GM21576 (cell line): Measurements from ENCODE around the gene FAM177B.

Source experiments
- ATAC-seq: cut with Tn5 transposase; IDR thresholded peaks from one replicate; pipeline ENCODE4 v1.9.1; 2021; ENCODE audit warnings: mild to moderate bottlenecking, moderate library complexity; ENCODE audit not compliant: unreplicated experiment

Gene FAM177B

GRCh38 chr1:222736972-222737371 is at the start of gene FAM177B:
Gene FAM177B (plus strand): TSS chr1:222737202. CDS start chr1:222746546, 9,344 bp downstream.
- ATAC-seq, result no peak

DNA sequence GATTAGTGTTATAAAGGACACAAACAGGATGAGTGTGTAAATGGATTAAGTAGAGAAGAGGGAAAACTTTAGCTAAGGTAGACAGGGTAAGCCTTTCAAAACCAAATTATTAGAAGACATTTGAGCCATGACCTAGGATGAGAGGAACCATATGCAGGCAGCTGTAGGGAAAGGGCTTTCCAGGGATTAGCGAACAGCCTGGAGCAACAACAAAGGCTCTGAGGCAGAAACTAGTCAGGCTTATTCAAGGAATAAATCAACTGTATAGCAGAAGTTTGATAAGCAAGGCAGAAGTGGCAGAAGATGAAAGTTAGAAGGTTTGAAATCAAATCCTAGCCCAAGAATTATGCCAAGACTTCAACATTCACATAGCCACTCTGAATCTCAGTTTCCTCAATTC is 46.0 kb upstream of the FAM177B start:
- ATAC-seq, result no peak

DNA sequence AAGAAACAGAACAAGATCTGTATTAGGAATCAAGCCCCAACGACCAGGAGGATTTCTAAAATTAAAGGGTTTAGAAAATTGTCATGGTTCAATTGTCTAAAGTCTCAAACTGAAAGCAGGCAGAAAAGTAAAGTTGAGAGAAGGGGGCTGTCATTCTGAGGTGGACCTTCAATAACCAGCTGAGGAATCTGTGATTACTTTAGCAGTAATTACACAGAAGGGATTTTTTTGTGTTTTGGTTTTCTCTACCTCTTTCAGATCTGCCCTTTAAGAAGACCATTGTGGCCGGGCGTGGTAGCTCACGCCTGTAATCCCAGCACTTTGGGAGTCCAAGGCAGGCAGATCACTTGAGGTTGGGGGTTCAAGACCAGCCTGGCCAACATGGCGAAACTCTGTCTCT is 42.1 kb upstream of the FAM177B start:
- no peak for ATAC-seq

GRCh38 chr1:222696741-222697140 is 40.3 kb upstream of the FAM177B start:
- ATAC-seq, result no peak

DNA sequence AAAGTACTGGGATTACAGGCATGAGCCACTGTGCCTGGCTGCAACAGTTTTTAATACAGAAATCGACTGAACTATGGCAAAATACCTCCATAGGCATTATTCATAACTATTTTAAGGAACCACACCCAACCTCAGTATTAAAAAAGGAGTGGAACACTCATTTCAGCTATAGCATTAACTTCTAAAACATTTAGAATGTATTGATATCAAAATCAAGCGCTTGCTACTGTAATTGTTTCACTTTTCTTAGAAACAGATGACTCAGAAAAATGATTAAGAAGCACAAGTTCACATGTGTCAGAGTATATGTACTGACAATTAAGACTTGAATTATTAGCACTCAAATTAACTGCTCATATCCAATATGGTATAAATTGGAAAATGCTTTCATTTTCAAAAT is 39.8 kb upstream of the FAM177B start:
- no peak for ATAC-seq

DNA sequence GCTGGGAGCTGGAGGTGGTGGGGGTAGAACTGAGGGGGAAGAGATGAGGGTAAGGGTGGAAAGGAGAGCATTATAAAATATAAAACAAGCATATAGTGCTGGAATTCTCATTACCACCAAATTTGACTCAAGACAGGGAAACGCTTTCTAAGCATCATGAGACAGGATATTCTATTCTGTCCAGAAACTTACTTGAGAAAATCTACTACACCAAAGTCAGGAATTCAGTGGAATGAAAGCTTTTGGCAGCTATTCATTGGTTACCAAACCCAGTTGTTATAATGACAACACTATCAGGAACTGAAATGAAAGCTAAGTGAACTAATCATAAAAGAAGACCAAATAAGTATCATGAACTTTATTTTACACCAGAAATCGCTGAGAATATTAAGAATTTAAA is 39.2 kb upstream of the FAM177B start:
- no peak for ATAC-seq

- no peak for ATAC-seq
Measured at GRCh38 chr1:222702210-222702609, 34.8 kb upstream of the FAM177B start.

DNA sequence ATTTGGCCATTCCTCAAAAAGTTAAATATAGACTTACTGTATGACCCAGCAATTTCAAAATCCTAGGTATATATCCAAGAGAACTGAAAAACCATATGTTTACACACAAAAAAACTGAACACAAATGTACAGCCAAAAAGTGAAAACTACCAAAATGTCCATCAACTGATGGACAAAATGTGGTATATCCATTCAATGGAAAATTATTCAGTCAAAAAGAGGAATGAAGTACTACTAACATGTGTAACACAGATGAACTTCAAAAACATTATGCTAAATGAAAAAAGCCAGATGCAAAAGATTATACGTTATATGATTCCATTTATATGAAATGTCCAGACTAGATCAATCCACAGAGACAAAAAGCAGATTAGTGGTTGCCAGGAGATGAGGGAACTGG is 32.7 kb upstream of the FAM177B start:
- ATAC-seq, result no peak

DNA sequence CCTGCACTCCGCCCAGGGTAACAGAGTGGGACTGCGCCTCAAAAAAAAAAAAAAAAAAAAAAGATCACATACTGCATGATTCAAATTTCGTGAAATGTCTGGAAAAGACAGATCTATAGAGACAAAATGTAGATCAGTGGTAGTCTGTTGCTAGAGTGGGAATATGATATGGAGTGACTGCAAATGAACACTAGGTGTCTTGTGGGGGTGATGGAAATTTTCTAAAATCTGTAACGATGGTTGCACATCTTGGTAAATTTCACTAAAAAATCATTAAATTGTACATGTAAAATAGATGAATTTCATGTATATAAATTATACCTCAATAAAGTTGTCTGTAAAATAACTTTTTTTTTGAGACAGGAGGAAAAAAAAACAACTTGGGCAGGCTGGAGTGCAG is 30.2 kb upstream of the FAM177B start:
- ATAC-seq, result no peak

DNA sequence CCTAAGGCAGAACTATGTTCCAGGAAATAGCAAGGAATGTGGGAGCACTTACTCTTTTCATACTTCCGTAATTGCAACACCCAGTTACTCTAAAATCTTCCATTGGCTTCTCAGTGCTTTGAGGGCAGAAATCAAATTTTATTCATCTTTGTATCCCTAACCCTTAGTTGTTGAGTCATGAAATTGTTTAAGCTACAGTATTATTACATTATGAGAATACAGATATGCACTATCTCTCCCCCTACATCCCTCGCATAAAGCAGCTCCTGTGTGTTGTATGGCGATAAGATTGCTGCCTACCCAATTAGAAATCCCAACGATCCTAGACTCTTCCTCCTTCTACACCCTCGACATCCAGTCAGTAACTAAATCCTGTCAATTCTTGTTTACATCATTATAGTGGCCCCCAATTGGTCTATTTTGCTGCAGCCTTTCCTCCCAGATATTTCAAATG is 27.3 kb upstream of the FAM177B start:
- no peak for ATAC-seq

DNA sequence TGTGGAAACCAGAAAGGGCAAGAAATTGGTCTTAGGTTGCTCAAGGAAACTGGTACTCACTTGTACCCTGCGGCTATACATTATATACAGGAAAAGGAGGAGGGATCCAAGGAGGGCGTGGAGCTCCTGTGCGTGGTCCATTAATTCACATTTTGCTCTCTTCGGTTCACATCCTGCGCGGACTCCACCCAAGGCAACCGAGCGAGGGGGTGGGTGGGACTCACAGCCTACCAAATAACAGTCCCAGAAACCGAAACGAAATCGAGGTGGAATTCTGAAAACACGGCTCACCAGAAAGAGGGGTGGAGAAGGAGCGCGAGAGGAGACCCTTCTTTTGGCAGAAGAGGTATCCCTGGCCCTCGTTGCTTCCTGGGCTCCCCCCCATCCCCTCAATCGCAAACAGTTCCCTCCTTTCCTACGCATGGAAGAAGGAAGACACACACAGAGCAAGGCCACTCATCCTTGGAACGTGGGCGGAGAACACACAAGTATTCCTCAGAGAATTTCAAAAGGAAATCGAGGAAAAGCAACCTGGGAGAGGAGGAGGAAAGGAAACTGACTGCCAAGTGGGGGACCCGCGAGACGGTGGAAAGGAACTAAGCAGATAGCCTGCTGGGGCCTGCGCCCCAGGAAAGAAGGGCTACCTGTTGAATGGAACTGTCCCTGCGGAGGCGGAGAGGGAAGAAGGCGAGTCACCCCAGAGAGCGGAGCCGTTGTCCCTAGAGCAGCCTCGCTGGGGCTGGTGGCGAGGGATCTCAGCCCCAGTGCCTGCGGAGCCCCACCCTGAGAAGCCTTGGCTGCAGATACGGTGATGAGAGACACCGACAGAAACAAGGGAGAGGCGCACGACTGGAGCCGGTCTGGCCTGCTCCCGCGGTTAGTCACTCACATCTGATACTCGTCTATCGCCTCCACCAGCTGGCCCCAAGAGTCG is 25.4 kb upstream of the FAM177B start:
- ATAC-seq, result peak; percentile 32

GRCh38 chr1:222712253-222713090 is 24.5 kb upstream of the FAM177B start, which contains the start of the genes AIDA and BROX:
Gene AIDA (minus strand): TSS chr1:222712491. CDS start chr1:222712317, 174 bp downstream.
Gene BROX (plus strand): TSS chr1:222712564. CDS start chr1:222715700, 3,136 bp downstream.
- peak; percentile 73 for ATAC-seq

DNA sequence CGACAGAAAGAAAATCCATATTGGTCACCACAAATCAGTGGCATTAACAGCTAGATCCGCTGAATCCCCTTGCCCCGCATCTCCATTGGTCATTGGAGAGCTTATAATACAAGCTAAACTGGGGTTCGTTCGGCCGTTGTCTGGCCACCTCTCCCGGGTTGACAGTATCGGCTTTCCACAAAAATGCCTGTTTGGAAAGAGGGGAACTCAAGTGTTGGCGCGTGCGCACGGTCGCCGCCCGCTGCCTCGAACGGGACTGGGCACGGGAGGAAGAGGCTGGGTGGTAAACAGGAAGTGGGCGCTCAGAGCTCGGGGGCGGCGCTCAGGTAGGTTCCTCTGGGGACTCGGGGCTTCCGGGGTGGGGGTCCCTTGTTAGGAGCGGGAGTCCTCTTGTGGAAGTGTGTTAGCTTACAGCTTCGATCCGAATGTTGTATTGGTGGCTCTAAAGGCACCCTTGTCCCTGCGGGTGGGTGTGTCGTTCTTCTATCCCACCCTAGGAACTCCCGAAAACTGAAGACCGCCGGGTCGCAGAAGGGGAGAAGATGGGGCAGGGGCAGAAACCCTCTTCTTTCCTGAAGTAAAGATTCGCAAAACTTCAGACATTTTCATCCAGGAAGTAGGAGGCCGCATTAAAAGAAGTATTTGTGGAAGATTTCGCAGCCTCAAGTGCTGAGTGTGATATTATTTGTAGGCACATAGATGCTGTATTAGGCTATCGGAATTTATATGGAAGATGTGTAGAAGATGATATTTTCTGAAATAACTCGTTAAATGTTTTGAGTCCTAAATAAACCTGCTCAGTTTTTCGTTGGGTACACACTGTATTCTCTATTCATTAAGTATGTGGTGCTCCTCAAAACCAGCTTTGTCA is 23.7 kb upstream of the FAM177B start:
- peak; percentile 67 for ATAC-seq

DNA sequence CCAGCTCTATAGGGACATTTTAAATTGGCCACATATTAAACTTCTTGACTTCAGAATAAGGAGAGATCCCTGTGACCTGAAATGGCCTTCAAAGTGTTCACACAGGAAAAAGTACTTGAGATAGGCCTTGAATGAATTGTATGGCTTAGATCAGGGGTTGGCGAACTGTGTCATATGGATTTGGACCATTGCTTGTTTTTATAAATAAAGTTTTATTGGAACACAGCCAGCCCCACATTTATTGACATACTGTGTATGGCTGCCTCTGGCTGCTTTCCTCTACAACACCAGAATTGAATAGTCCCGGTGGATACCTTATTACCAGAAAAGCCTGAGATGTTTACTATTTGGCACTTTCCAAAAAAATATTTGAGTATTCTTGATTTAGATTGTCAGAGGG is 20.6 kb upstream of the FAM177B start:
- no peak for ATAC-seq

DNA sequence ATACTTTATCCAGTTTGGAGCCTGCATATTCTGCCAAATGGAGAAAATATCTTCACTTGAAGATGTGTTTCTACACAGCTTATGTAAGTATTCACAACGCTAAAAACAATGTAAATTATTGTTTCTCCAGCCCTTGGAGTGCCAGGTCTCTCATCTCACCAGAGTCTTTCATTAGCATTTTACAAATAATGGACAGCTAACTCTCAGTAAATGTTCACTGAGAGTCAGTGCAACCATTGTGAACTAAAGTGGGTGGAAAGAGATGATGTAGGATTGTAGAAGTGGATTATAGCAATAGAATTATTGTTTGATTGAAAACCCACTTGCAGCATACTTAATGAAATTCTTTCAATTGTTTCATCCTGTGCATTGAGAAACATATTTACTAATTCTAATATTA is 8.3 kb upstream of the FAM177B start:
- ATAC-seq, result no peak

GRCh38 chr1:222730866-222731265 is 6.1 kb upstream of the FAM177B start:
- ATAC-seq, result no peak

DNA sequence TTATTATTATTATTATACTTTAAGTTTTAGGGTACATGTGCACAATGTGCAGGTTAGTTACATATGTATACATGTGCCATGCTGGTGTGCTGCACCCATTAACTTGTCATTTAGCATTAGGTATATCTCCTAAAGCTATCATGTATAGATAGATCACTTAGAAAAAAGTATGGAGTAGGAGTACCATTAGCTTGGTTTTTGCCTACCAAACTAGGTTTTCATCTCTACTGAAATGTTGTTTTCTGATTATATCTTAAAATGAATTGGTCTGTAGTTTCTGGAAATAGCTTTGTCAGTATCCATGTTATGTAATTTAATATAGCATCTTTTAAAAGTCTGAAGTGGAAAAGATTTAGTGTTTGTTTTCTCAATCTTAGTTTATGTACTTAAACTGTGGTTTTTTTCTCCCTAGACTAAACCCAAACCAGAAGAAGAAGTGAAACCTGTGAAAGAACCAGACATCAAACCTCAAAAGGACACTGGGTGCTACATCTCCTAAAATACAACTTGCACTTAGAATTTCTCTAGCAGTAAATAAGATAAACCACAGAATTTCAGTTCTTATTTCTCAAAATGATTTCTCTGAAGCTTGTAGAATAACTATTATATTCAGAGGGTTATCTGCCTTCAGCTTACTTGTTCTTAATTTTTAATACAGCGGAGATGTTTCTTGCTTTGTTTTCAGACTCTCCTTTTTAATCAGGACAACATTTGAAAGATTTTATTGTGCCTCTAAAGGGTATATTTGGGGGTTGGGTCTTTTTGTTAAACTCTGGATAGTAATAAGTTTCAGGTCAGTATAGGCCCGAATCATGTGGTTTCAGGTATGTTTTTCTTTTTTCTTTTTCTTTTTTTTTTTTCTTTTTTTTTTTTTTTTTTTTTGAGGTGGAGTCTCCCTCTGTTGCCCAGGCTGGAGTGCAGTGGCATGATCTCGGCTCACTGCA is 4.5 kb upstream of the FAM177B start:
- ATAC-seq, result peak; percentile 98

- ATAC-seq, result no peak
Measured at GRCh38 chr1:222734740-222735139, 2.3 kb upstream of the FAM177B start.

GRCh38 chr1:222736470-222736869 is 532 bp upstream of the FAM177B start:
- ATAC-seq, result no peak
